K562 (cell line): Measurements from ENCODE around the gene BEST2. TPM values are rescaled to one million over a fixed set of nuclear protein-coding genes. Genes with fewer than 3 reads are reported as not detected.

Experiments
- CTBP1 ChIP-seq: fragments of 450-650 bp; IDR thresholded peaks from 2 replicates; pipeline ENCODE4 v1.6.1; 2016; ENCODE audit warnings: borderline replicate concordance
- CXXC5 ChIP-seq: fragments of 250-450 bp; sonication (Bioruptor Pico); IDR thresholded peaks from 2 replicates; pipeline ENCODE4 v1.8.0; 2022; ENCODE audit warnings: inconsistent platforms, mild to moderate bottlenecking, moderate library complexity
- ERF ChIP-seq: fragments of 450-650 bp; formaldehyde crosslinking; IDR thresholded peaks from 2 replicates; pipeline ENCODE4 v1.4.0; 2020; ENCODE audit warnings: mild to moderate bottlenecking, mixed read lengths
- FOXM1 ChIP-seq, 2 experiments: fragments of 450-650 bp in 1 of 2; sonication (generic) in 1 of 2; formaldehyde crosslinking in 1 of 2; IDR thresholded peaks; 2 replicates each; pipeline versions ENCODE4 v1.6.1 to v1.9.0; 2017 to 2022; ENCODE audit warnings: low read depth in 2 of 2, mild to moderate bottlenecking in 2 of 2, missing genetic modification reagents in 1 of 2, moderate library complexity in 1 of 2
- HCFC1 ChIP-seq: IDR thresholded peaks from 2 replicates; pipeline ENCODE4 v1.6.1; 2012; ENCODE audit warnings: low read depth, low read length, improper control_type of control experiment
- HDAC3 ChIP-seq: fragments of 450-650 bp; IDR thresholded peaks from 2 replicates; pipeline ENCODE4 v1.6.1; 2018; ENCODE audit warnings: borderline replicate concordance, mild to moderate bottlenecking, moderate library complexity; ENCODE audit not compliant: partially characterized antibody
- HMGN3 ChIP-seq: IDR thresholded peaks from 2 replicates; pipeline ENCODE4 v1.6.1; 2011; ENCODE audit warnings: borderline replicate concordance, low read depth, mild to moderate bottlenecking, mixed read lengths, low read length; ENCODE audit not compliant: insufficient read length; ENCODE audit errors: extremely low read depth
- MTA2 ChIP-seq: fragments of 450-650 bp; IDR thresholded peaks from 2 replicates; pipeline ENCODE4 v1.6.1; 2016; ENCODE audit warnings: low read depth
- PBX2 ChIP-seq, 2 experiments: IDR thresholded peaks in 1 of 2; conservative IDR thresholded peaks in 1 of 2; 2 replicates each; pipeline ENCODE4 v1.6.1; 2016; ENCODE audit warnings: low read depth in 2 of 2, mild to moderate bottlenecking in 1 of 2, missing compliant biosample characterization in 1 of 2, missing genetic modification characterization in 1 of 2, moderate library complexity in 1 of 2
- RBFOX2 ChIP-seq: fragments of 200-400 bp; formaldehyde crosslinking; IDR thresholded peaks from 2 replicates; pipeline ENCODE4 v1.6.1; 2017; ENCODE audit warnings: low read depth, mild to moderate bottlenecking, low read length, moderate library complexity
- RBM22 ChIP-seq: fragments of 200-400 bp; formaldehyde crosslinking; IDR thresholded peaks from 2 replicates; pipeline ENCODE4 v1.6.1; 2018; ENCODE audit warnings: low read length, low read depth; ENCODE audit not compliant: poor library complexity, severe bottlenecking
- SIN3B ChIP-seq: fragments of 450-650 bp; IDR thresholded peaks from 2 replicates; pipeline ENCODE4 v1.6.1; 2017; ENCODE audit warnings: low read depth, mild to moderate bottlenecking, moderate library complexity
- ZBTB9 ChIP-seq: fragments of 450-650 bp; formaldehyde crosslinking; IDR thresholded peaks from 2 replicates; pipeline ENCODE4 v1.4.0; 2020; ENCODE audit warnings: mild to moderate bottlenecking, moderate library complexity
- polyA plus RNA-seq, 8 experiments: library from polyadenylated mRNA; depleted of rRNA in 4 of 8; stranded (reverse) in 5 of 8; unstranded in 3 of 8; fragments of >200 nt; fragmentation: Nextera tagmentation in 2 of 8; fragmentation: Illumina TruSeq in 1 of 8; extraction: Ambion mirVana in 2 of 8; extraction: Trizol in 1 of 8; gene quantifications; 2 replicates each; pipeline versions ENCODE4 v1.2.1 to v1.2.3, GENCODE V29; 2011 to 2014; ENCODE audit warnings: inconsistent platforms in 1 of 8, missing spikeins in 1 of 8
- total RNA-seq, 7 experiments: library from RNA; depleted of rRNA in 6 of 7; stranded (reverse); fragments of >200 nt in 6 of 7; fragmentation: Illumina TruSeq in 2 of 7; extraction: Trizol in 2 of 7; gene quantifications; 2 replicates each; pipeline versions ENCODE4 v1.2.1 to v1.2.3, GENCODE V29; 2011 to 2021; ENCODE audit warnings: low replicate concordance in 1 of 7
- TF ChIP-seq, protein P1 (sequence below): fragments of 450-650 bp; IDR thresholded peaks from 2 replicates; pipeline ENCODE4 v1.6.1; 2016; ENCODE audit warnings: borderline replicate concordance
- TF ChIP-seq, protein P2 (sequence below): fragments of 450-650 bp; IDR thresholded peaks from 2 replicates; pipeline ENCODE4 v1.6.1; 2018; ENCODE audit warnings: mild to moderate bottlenecking, low read depth; ENCODE audit not compliant: partially characterized antibody
- TF ChIP-seq, protein P3 (sequence below): sonication (generic); formaldehyde crosslinking; IDR thresholded peaks from 2 replicates; pipeline ENCODE4 v1.8.0; 2022; ENCODE audit warnings: missing genetic modification reagents, mild to moderate bottlenecking, borderline replicate concordance

BEST2 gene
- total and polyA plus RNA-seq, 9 of the 15 experiments (the other 6 are each of a cell fraction or from before 2014, with no cell fraction given) = not detected

GRCh38 chr19:12782424-12783290, 31.1 kb downstream of the BEST2 start (continued):
- TF ChIP-seq, protein P1, sequence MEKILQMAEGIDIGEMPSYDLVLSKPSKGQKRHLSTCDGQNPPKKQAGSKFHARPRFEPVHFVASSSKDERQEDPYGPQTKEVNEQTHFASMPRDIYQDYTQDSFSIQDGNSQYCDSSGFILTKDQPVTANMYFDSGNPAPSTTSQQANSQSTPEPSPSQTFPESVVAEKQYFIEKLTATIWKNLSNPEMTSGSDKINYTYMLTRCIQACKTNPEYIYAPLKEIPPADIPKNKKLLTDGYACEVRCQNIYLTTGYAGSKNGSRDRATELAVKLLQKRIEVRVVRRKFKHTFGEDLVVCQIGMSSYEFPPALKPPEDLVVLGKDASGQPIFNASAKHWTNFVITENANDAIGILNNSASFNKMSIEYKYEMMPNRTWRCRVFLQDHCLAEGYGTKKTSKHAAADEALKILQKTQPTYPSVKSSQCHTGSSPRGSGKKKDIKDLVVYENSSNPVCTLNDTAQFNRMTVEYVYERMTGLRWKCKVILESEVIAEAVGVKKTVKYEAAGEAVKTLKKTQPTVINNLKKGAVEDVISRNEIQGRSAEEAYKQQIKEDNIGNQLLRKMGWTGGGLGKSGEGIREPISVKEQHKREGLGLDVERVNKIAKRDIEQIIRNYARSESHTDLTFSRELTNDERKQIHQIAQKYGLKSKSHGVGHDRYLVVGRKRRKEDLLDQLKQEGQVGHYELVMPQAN = peak; percentile 71; the same call in 1 of the 2 replicates
- TF ChIP-seq HDAC3 = no peak
- no peak for TF ChIP-seq ERF (CRISPR knock-in tag)
- peak; percentile 89 for TF ChIP-seq HMGN3
- 0 out of 2 replicates have a peak, but pooled peaks have one; percentile 36 for TF ChIP-seq SIN3B
- TF ChIP-seq MTA2 = peak; percentile 64; the same call in 1 of the 2 replicates
- peak; percentile 96 for TF ChIP-seq RBM22
- peak; percentile 88; the same call in 1 of the 2 replicates for TF ChIP-seq ZBTB9 (CRISPR knock-in tag)
- peak; percentile 83 for TF ChIP-seq RBFOX2
- TF ChIP-seq, protein P2, sequence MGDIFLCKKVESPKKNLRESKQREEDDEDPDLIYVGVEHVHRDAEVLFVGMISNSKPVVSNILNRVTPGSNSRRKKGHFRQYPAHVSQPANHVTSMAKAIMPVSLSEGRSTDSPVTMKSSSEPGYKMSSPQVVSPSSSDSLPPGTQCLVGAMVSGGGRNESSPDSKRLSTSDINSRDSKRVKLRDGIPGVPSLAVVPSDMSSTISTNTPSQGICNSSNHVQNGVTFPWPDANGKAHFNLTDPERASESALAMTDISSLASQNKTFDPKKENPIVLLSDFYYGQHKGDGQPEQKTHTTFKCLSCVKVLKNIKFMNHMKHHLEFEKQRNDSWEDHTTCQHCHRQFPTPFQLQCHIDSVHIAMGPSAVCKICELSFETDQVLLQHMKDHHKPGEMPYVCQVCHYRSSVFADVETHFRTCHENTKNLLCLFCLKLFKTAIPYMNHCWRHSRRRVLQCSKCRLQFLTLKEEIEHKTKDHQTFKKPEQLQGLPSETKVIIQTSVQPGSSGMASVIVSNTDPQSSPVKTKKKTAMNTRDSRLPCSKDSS = no peak
- TF ChIP-seq FOXM1 (IDR thresholded peaks at IDR 0.05; ENCODE audit: low read depth) = peak; percentile 60; the same call in 1 of the 2 replicates
- TF ChIP-seq FOXM1 (CRISPR knock-in tag; IDR thresholded peaks at IDR 0.05; ENCODE audit: low read depth) = peak; percentile 91
- TF ChIP-seq CTBP1 = peak; percentile 96
- no peak for TF ChIP-seq HCFC1
- TF ChIP-seq, protein P3, sequence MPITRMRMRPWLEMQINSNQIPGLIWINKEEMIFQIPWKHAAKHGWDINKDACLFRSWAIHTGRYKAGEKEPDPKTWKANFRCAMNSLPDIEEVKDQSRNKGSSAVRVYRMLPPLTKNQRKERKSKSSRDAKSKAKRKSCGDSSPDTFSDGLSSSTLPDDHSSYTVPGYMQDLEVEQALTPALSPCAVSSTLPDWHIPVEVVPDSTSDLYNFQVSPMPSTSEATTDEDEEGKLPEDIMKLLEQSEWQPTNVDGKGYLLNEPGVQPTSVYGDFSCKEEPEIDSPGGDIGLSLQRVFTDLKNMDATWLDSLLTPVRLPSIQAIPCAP (CRISPR knock-in tag) = no peak
- TF ChIP-seq CXXC5 (CRISPR knock-in tag) = peak; percentile 99
- TF ChIP-seq PBX2 (CRISPR knock-in tag; IDR thresholded peaks at IDR 0.05; ENCODE audit: low read depth) = no peak
- no peak for TF ChIP-seq PBX2 (tag; conservative IDR thresholded peaks at IDR 0.05; ENCODE audit: low read depth)
